ENCODE results near the gene CKS1B.

DNA sequence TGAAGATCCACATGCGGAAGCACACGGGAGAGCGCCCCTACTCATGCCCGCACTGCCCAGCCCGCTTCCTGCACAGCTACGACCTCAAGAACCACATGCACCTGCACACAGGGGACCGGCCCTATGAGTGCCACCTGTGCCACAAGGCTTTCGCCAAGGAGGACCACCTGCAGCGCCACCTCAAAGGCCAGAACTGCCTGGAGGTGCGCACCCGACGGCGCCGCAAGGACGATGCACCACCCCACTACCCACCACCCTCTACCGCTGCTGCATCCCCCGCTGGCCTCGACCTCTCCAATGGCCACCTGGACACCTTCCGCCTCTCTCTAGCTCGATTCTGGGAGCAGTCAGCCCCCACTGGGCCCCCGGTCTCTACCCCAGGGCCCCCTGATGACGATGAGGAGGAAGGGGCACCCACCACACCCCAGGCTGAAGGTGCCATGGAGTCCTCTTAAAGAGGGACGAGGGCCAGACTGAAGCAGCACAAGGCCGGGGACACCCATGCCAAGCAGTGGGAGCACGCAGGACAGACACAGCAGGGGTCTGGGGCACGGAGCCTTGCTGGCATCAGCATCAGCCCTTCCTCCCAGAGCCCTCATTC lies 41.9 kb downstream of the CKS1B start:
- TF ChIP-seq POLR2AphosphoS5 (IDR thresholded peaks at IDR 0.05; ENCODE audit: borderline replicate concordance, low read depth, low read length) (no peak), EZH2 (IDR thresholded peaks at IDR 0.05) (no peak), FOXP2 (optimal IDR thresholded peaks at IDR 0.05; ENCODE audit: control extremely low read depth, extremely low read length, insufficient read depth) (no peak)
